Cardiac atrium fibroblast (primary cell): ENCODE data around the gene SURF4. TPM values are rescaled to one million over a fixed set of nuclear protein-coding genes. Genes with fewer than 3 reads are reported as not detected.

Experiments used
- total RNA-seq: library from RNA; depleted of rRNA; stranded (reverse); fragments of >200 nt; gene quantifications from 2 replicates; pipeline ENCODE4 v1.2.3, GENCODE V29; 2015

SURF4 gene
- total RNA-seq: 391 and 461 TPM in 2 replicates

DNA sequence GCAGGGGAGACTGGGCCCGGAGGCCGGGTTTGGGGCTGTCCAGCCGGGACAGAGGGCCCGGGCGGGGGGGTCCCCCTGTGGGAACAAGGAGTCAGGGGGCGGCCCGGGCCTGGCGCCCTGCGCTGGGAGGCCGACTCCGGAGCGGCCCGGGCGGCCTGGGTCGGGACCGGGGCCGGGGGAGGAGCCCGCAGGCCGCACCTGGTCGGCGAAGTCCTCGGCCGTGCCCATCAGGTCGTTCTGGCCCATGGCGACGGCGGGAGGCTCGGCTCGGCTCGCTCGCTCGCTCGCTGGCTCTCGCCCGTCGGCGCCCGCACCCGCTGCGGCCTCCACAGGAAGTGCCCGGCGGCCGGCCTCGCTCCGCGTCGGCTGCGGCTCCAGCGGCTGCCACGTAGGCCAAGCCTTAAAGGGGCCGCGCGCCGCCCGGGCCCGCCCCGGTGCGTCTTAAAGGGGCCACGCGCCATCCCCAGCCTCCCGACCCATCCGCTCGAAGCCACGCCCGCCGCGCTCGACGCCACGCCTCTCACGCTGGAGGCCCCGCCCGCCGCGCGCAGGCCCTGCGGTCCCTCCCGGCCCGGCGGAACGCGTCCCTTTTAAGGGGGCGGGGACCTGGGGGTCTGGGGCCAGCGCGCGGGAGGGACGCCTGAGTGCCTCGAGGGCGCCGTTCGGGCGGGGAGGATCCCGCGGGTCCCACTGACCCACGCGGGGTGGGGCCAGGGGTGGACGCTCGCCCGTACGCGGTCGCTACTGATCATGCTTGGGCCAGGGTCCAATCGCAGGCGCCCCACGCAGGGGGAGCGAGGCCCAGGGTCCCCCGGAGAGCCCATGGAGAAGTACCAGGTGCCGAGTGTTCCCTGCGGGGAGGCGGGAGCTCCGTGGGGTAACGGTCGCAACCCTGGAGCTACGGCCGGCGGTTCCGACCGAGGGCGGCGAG is at the start of gene SURF4, which contains the start of gene STKLD1:
Gene SURF4, minus strand, starts transcription at position 337 of the 931 bp plus-strand sequence. Its CDS starts 91 bp downstream, at position 246.
Gene STKLD1, plus strand, starts transcription at position 643 of the 931 bp plus-strand sequence. Its CDS starts 108 bp downstream, at position 751.

DNA sequence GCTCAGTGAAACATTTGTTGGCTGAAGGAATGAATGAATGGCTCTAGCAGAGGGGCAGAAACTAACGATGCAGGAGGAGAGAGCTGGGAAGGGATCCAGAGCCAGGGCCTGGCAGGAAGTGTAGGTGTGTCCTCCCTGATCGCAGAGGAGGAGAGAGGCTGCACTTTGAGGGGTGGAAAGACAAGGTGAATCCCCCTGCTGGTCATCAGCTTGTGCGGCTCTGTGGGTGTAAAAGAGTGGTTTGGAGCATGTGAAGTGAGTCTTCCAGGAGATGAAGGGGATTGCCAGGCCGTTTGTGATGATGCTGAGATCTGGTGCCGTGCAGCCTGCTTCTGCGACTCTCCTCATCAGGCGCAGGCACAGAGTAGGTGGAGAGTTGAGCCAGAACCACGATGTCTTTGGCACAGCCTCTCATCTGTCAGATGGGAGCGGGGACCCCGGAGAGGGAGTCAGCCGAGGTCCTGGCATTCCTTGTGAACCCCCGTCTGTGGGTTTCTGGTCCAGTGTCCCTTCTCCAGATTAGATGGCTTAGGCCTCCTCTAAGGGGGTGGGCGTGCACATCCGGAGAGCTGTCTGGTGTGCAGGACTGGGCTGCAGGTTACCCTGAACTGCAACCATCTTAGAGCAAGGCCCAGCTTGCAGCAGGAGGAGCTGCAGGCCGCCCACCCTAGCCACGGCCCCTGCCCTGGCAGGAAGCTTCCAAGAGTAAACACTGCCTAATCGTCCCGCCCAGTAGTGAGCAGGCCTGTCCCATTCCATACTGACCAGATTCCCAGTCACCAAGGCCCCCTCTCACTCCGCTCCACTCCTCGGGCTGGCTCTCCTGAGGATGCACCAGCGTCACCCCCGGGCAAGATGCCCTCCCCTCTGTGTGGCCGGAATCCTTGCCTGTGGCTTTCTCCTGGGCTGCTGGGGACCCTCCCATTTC is 46.0 kb upstream of the SURF4 start, which contains the start of gene ADAMTS13:
Gene ADAMTS13, plus strand, starts transcription at position 753 of the 928 bp plus-strand sequence. Its CDS starts 77 bp downstream, at position 830.

DNA sequence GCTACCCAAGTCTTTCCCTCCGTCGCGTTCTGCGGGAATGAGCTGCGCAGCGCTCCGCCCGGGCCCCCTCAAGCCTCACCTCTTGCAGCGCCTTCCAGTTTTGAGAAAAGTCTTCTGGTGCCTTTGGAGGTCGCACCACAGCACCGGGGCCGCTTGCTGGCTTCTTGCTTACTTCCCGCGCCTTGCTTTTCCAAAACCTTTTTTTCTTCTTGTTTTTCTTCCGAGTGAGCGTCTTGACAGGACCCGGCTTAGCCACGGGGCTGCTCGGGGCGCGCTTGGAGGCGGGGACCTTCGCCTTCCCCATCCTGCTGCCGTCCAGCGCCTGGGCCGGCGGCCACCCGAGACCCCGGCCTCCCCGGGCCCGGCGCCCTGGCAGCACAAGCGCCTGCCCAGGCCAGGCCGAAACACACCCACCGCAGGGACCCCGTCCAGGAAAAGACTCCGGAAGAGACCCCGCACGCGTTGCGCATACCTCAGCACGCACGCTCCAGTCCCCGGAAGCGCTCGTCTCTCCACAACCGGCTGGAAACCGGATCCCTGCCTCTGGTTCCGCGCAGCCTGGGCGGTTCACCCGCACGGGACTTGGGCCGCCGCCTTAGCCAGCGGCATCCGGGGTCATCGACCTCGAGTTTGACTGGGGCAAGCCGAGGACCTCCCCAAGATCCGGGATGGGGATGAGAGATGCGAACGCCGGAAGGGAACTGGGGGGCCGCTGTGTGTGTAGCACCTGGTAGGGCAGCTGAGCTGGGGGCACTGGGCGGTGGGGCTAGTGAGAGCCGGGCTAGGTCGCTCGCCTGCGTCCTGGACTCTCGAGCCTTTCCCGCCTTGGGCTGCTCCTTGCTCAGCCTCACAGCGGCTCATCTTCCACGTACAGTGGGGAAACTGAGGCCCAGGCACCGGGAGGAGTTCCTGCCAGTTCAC is 41.9 kb upstream of the SURF4 start, which contains the start of gene REXO4:
Gene REXO4, minus strand, starts transcription at position 470 of the 921 bp plus-strand sequence. Its CDS starts 166 bp downstream, at position 304.

DNA sequence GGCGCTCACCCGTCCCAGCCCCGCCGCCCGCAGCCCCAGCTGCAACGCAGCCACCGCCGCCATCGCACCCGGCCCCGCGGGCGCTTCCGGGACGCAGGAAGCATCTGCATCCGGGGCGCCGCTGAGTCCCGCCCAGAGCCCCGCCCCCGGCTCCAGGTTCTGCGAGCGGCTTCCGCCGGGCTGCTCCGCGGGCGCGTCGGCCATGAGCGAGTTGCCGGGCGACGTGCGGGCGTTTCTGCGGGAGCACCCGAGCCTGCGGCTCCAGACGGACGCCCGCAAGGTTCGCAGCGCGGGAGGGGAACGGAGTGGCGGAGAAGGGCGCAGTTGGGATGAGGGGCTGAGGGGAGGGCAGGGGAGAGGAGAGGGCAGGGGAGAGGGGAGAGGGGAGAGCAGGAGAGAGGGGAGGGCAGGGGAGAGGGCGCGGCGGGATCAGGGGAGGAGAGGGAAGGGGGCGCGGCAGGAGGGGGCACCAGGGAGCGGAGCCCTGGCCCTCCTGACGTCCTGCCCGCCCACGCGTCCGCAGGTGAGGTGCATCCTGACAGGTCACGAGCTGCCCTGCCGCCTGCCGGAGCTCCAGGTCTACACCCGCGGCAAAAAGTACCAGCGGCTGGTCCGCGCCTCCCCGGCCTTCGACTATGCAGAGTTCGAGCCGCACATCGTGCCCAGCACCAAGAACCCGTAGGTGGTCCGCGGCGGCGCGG is 19.3 kb downstream of the SURF4 start, which contains the start of the genes SURF1 and SURF2:
Gene SURF1, minus strand, starts transcription at position 97 of the 701 bp plus-strand sequence. Its CDS starts 34 bp downstream, at position 63.
Gene SURF2, plus strand, starts transcription at position 160 of the 701 bp plus-strand sequence. Its CDS starts 43 bp downstream, at position 203.

DNA sequence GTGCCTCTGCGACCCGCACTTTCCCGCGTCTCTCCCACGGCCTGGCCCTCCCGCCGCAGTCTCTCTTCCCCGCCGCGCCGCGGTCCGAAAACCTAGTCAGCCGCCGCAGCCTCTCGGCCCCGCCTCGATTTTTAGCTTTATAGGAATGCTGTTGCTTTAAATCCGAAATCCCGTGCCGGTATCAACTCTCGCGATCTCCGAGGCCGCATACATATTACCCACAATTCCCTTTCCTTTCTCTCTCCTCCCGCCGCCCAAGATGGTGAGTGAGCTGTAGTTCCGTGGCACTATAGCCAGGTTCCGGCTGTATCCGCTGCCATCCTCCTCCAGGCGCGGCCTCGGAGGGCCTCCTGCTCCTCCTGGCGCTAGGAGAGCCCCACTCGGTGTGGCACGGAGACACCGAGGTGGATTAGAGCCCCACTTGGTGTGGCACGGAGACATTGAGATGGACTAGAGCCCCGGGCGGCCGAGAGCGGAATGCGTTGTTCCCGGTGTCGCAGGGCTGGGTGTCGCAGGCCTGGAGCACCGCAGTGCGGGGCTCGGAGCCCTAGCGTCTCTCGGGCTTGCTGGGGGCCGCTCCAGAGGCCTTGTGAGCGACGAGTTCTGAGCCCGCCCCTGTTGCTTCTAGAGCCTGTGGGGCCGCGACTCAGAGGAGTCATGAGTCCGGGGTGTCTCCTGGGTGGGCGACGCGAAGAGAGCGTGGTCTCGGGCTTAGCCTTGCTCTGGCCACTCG is 27.7 kb downstream of the SURF4 start, which contains the start of the genes MED22 and RPL7A:
Gene MED22, minus strand, starts transcription at position 147 of the 733 bp plus-strand sequence. CDS start 1,469 bp downstream, outside the sequence.
Gene RPL7A, plus strand, starts transcription at position 234 of the 733 bp plus-strand sequence. Its CDS starts 26 bp downstream, at position 260.

DNA sequence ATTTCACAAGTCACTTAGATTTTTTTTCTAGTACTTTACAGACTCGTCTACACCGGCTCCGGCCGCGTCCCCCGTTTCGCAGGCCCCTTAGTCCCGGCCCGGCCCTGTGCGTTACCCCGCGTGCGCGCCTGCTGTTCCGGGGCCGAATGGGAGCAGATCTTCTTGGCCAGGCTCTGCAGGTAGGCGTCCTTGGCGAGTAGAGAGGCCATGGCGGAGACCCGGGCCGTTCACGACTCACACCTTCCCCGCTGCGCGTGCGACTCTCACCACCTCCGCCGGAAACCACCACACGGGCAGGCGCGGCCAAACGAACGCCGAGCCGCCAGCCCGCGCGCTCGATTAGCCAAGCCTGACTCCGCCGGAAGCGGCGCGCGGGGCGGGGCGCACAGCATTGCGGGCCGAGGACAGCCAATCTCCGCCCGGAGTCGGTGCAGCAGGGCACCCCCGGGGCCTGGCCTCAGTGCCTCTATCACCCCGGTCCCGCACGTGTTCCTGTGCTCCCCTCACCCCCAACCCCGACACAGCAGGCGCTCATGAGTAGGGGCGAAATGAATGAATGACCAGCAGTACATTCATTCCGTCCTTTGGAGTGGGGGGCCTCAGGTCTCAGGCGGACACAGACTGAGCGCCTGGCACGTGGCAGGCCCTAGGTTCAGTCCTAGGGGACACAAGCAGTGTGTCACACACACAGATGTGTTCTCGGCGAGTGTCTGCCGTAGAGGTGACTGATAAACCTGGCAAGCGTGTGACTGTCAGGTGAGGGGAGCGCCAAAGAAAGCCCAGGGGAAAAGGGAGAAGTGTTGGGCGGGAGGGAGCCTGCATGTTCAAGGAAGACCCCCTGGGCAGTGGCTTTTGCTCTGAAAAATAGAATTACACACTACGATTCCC is 39.7 kb downstream of the SURF4 start, which contains the start of gene SURF6:
Gene SURF6, minus strand, starts transcription at position 265 of the 888 bp plus-strand sequence. Its CDS starts 56 bp downstream, at position 209.

Other genes with a start within 250 kb of the SURF4 start
- 4.1 and 6.3 TPM in 2 replicates for gene GBGT1, start 212.1 kb downstream of the SURF4 start, total RNA-seq
- not detected in 2 replicates for gene OBP2B, start 166.8 kb downstream of the SURF4 start, total RNA-seq
- not detected in 2 replicates for gene ABO, start 100.9 kb downstream of the SURF4 start, total RNA-seq
- gene SURF6, start 39.9 kb downstream of the SURF4 start, total RNA-seq: 14.3 and 23.1 TPM in 2 replicates
- 20.7 and 30.9 TPM in 2 replicates for gene MED22, start 27.9 kb downstream of the SURF4 start, total RNA-seq
- 2,808 and 3,173 TPM in 2 replicates for gene RPL7A, start 27.8 kb downstream of the SURF4 start, total RNA-seq
- gene SURF1, start 19.6 kb downstream of the SURF4 start, total RNA-seq: 24.5 and 26.9 TPM in 2 replicates
- gene SURF2, start 19.5 kb downstream of the SURF4 start, total RNA-seq: 8.7 and 27.4 TPM in 2 replicates
- not detected in 2 replicates for gene STKLD1, start 306 bp upstream of the SURF4 start, total RNA-seq
- gene REXO4, start 42.0 kb upstream of the SURF4 start, total RNA-seq: 17.9 and 25.1 TPM in 2 replicates
- gene ADAMTS13, start 46.3 kb upstream of the SURF4 start, total RNA-seq: 1.4 and 1.5 TPM in 2 replicates
- gene CACFD1, start 83.9 kb upstream of the SURF4 start, total RNA-seq: 4.2 and 9.9 TPM in 2 replicates
- gene SLC2A6, start 103.0 kb upstream of the SURF4 start, total RNA-seq: 50.4 and 66.9 TPM in 2 replicates
- gene MYMK, start 148.9 kb upstream of the SURF4 start, total RNA-seq: not detected in 2 replicates
- gene ADAMTSL2, start 158.6 kb upstream of the SURF4 start, total RNA-seq: 52.5 and 53.6 TPM in 2 replicates
- gene FAM163B, start 233.3 kb upstream of the SURF4 start, total RNA-seq: 4.4 and 4.5 TPM in 2 replicates